Naive B cell (primary cell): ENCODE results near the gene SLC4A8. TPM values are rescaled to one million over a fixed set of nuclear protein-coding genes. Genes with fewer than 3 reads are reported as not detected.

Experiments used
- ATAC-seq, 2 donors: fragments of 150-1000 bp; cut with Tn5 transposase; 2 replicates each; pipeline ENCODE4 v1.10.0; 2021; ENCODE audit warnings: low read depth in 2 of 2, mild to moderate bottlenecking in 2 of 2, moderate library complexity in 2 of 2
- DNase-seq: peaks from one replicate; pipeline ENCODE4 v3.0.0; 2022
- H3K27ac Mint-ChIP-seq, 6 donors: one replicate each; pipeline ENCODE4 v1.8.0; 2020 to 2022; ENCODE audit warnings: mild to moderate bottlenecking in 6 of 6, mixed read lengths in 6 of 6, moderate library complexity in 5 of 6, inconsistent platforms in 2 of 6
- H3K27me3 Mint-ChIP-seq, 3 donors: one replicate each; pipeline ENCODE4 v1.8.0; 2021 to 2022; ENCODE audit warnings: mixed read lengths in 3 of 3, mild to moderate bottlenecking in 1 of 3
- H3K36me3 Mint-ChIP-seq, 2 donors: one replicate each; pipeline ENCODE4 v1.8.0; 2020 to 2022; ENCODE audit warnings: mixed read lengths in 2 of 2, inconsistent platforms in 1 of 2, mild to moderate bottlenecking in 1 of 2
- H3K4me1 Mint-ChIP-seq, 3 donors: one replicate each; pipeline ENCODE4 v1.8.0; 2020 to 2022; ENCODE audit warnings: mixed read lengths in 3 of 3, inconsistent platforms in 1 of 3, mild to moderate bottlenecking in 1 of 3, moderate library complexity in 1 of 3
- H3K4me3 Mint-ChIP-seq, 8 donors: one replicate each; pipeline ENCODE4 v1.8.0; 2020 to 2022; ENCODE audit warnings: mild to moderate bottlenecking in 8 of 8, mixed read lengths in 8 of 8, moderate library complexity in 8 of 8, inconsistent platforms in 2 of 8
- H3K9me3 Mint-ChIP-seq, 7 donors: one replicate each; pipeline ENCODE4 v1.8.0; 2020 to 2022; ENCODE audit warnings: mixed read lengths in 7 of 7, mild to moderate bottlenecking in 5 of 7, inconsistent platforms in 2 of 7, moderate library complexity in 1 of 7
- polyA plus RNA-seq, 6 donors: library from polyadenylated mRNA; unstranded; fragments of 300-500 nt; fragmentation: Illumina TruSeq; gene quantifications; one replicate each; pipeline ENCODE4 v1.2.3, GENCODE V29; 2021; ENCODE audit warnings: low read depth in 6 of 6

SLC4A8 gene
- polyA plus RNA-seq, result 1 to 10 TPM in 4 of 6 donors, under 1 TPM in 2; 0.34 to 6.2 (median 1.6) TPM

GRCh38 chr12:51424662-51425539 is at the start of gene SLC4A8:
Gene SLC4A8, plus strand, starts transcription at chr12:51424831. Its CDS starts 157 bp downstream, at chr12:51424988.
- no peaks in the 10 kb centered on the region for H3K27me3 Mint-ChIP-seq
- no peaks in the 10 kb centered on the region for H3K9me3 Mint-ChIP-seq
- peak within 1 kb of the TSS; percentile 27 to 92 (median 84) for H3K27ac Mint-ChIP-seq
- H3K4me3 Mint-ChIP-seq, result peak within 1 kb of the TSS; percentile 79 to 89 (median 85)
- peaks cover 0 to 4% of the 10 kb centered on the region in 2 donors for H3K36me3 Mint-ChIP-seq
- ATAC-seq (peak; percentile 87 to 88), DNase-seq (peak; percentile 79)
- peaks cover 28 to 44% (median 41%) of the 10 kb centered on the region in 3 donors for H3K4me1 Mint-ChIP-seq

GRCh38 chr12:51374856-51375255 is 49.8 kb upstream of the SLC4A8 start:
- Mint-ChIP-seq H3K4me3 (peak overlapping the region in 1 of 8 donors; percentile 17), H3K27ac (peak overlapping the region in 2 of 6 donors; percentile 41 to 66), H3K36me3 (peaks cover 44 to 45% of the 10 kb centered on the region in 2 donors), H3K4me1 (peaks cover 47 to 72% (median 64%) of the 10 kb centered on the region in 3 donors), H3K27me3 (peaks cover 0 to 13% (median 8%) of the 10 kb centered on the region in 3 donors), H3K9me3 (peaks cover 0 to 5% (median 0%) of the 10 kb centered on the region in 7 donors)
- DNase-seq, result no peak
- ATAC-seq, result no peak

GRCh38 chr12:51377099-51377984 is 47.3 kb upstream of the SLC4A8 start:
- DNase-seq, result no peak
- peaks cover 50 to 51% of the 10 kb centered on the region in 2 donors for H3K36me3 Mint-ChIP-seq
- H3K4me3 Mint-ChIP-seq, result no peak overlapping the region
- ATAC-seq, result no peak
- H3K9me3 Mint-ChIP-seq, result peaks cover 0 to 5% (median 0%) of the 10 kb centered on the region in 7 donors
- H3K27me3 Mint-ChIP-seq, result peaks cover 0 to 13% (median 8%) of the 10 kb centered on the region in 3 donors
- H3K27ac Mint-ChIP-seq, result peak overlapping the region in 3 of 6 donors; percentile 71 to 85 (median 76)
- peaks cover 43 to 71% (median 59%) of the 10 kb centered on the region in 3 donors for H3K4me1 Mint-ChIP-seq

GRCh38 chr12:51378749-51379148 is 45.9 kb upstream of the SLC4A8 start:
- peaks cover 46 to 71% (median 59%) of the 10 kb centered on the region in 3 donors for H3K4me1 Mint-ChIP-seq
- peaks cover 41 to 43% of the 10 kb centered on the region in 2 donors for H3K36me3 Mint-ChIP-seq
- DNase-seq (no peak), ATAC-seq (peak; percentile 41 to 58)
- H3K9me3 Mint-ChIP-seq, result peaks cover 0 to 2% (median 0%) of the 10 kb centered on the region in 7 donors
- no peak overlapping the region for H3K27ac Mint-ChIP-seq
- H3K4me3 Mint-ChIP-seq, result peak overlapping the region in 1 of 8 donors; percentile 45
- peaks cover 0 to 13% (median 8%) of the 10 kb centered on the region in 3 donors for H3K27me3 Mint-ChIP-seq

GRCh38 chr12:51379571-51379970 is 45.1 kb upstream of the SLC4A8 start:
- Mint-ChIP-seq H3K9me3 (peaks cover 0 to 2% (median 0%) of the 10 kb centered on the region in 7 donors), H3K4me3 (no peak overlapping the region), H3K4me1 (peaks cover 49 to 71% (median 65%) of the 10 kb centered on the region in 3 donors), H3K27me3 (peaks cover 0 to 13% (median 8%) of the 10 kb centered on the region in 3 donors), H3K27ac (no peak overlapping the region), H3K36me3 (peaks cover 36 to 41% of the 10 kb centered on the region in 2 donors)
- ATAC-seq (no peak), DNase-seq (no peak)

- Mint-ChIP-seq H3K27me3 (peaks cover 0 to 13% (median 8%) of the 10 kb centered on the region in 3 donors), H3K4me3 (peak overlapping the region in 4 of 8 donors; percentile 10 to 57 (median 28)), H3K36me3 (peaks cover 26 to 38% of the 10 kb centered on the region in 2 donors), H3K27ac (peak overlapping the region in 2 of 6 donors; percentile 55 to 73), H3K4me1 (peaks cover 50 to 76% (median 68%) of the 10 kb centered on the region in 3 donors), H3K9me3 (peaks cover 0 to 2% (median 0%) of the 10 kb centered on the region in 7 donors)
- DNase-seq, result no peak
- no peak for ATAC-seq
Measured at GRCh38 chr12:51381226-51382079, 43.2 kb upstream of the SLC4A8 start.

GRCh38 chr12:51382173-51382572 is 42.5 kb upstream of the SLC4A8 start:
- H3K4me1 Mint-ChIP-seq, result peaks cover 55 to 84% (median 73%) of the 10 kb centered on the region in 3 donors
- H3K4me3 Mint-ChIP-seq, result peak overlapping the region in 6 of 8 donors; percentile 7 to 55 (median 28)
- peaks cover 0 to 2% (median 0%) of the 10 kb centered on the region in 7 donors for H3K9me3 Mint-ChIP-seq
- H3K27ac Mint-ChIP-seq, result peak overlapping the region; percentile 4 to 75 (median 53)
- H3K27me3 Mint-ChIP-seq, result peaks cover 0 to 13% (median 8%) of the 10 kb centered on the region in 3 donors
- H3K36me3 Mint-ChIP-seq, result peaks cover 25 to 37% of the 10 kb centered on the region in 2 donors
- DNase-seq (no peak), ATAC-seq (peak; percentile 67)

GRCh38 chr12:51383269-51383905 is 41.2 kb upstream of the SLC4A8 start:
- peaks cover 0 to 4% (median 0%) of the 10 kb centered on the region in 3 donors for H3K27me3 Mint-ChIP-seq
- H3K27ac Mint-ChIP-seq, result peak overlapping the region in 4 of 6 donors; percentile 4 to 84 (median 68)
- H3K9me3 Mint-ChIP-seq, result no peaks in the 10 kb centered on the region
- ATAC-seq (peak; percentile 35 to 42), DNase-seq (no peak)
- H3K4me3 Mint-ChIP-seq, result peak overlapping the region in 5 of 8 donors; percentile 15 to 68 (median 54)
- peaks cover 13 to 28% of the 10 kb centered on the region in 2 donors for H3K36me3 Mint-ChIP-seq
- H3K4me1 Mint-ChIP-seq, result peaks cover 54 to 85% (median 73%) of the 10 kb centered on the region in 3 donors

- no peaks in the 10 kb centered on the region for H3K27me3 Mint-ChIP-seq
- H3K9me3 Mint-ChIP-seq, result no peaks in the 10 kb centered on the region
- DNase-seq, result no peak
- H3K4me1 Mint-ChIP-seq, result peaks cover 74 to 92% (median 83%) of the 10 kb centered on the region in 3 donors
- peak overlapping the region in 1 of 8 donors; percentile 44 for H3K4me3 Mint-ChIP-seq
- H3K27ac Mint-ChIP-seq, result peak overlapping the region in 2 of 6 donors; percentile 46 to 58
- no peak for ATAC-seq
- H3K36me3 Mint-ChIP-seq, result peaks cover 11 to 12% of the 10 kb centered on the region in 2 donors
Measured at GRCh38 chr12:51386351-51386750, 38.3 kb upstream of the SLC4A8 start.

- H3K4me1 Mint-ChIP-seq, result peaks cover 66 to 86% (median 80%) of the 10 kb centered on the region in 3 donors
- no peaks in the 10 kb centered on the region for H3K27me3 Mint-ChIP-seq
- H3K4me3 Mint-ChIP-seq, result peak overlapping the region in 6 of 8 donors; percentile 4 to 78 (median 23)
- no peak for ATAC-seq
- peak overlapping the region in 5 of 6 donors; percentile 19 to 82 (median 60) for H3K27ac Mint-ChIP-seq
- DNase-seq, result no peak
- H3K9me3 Mint-ChIP-seq, result no peaks in the 10 kb centered on the region
- peaks cover 0 to 5% of the 10 kb centered on the region in 2 donors for H3K36me3 Mint-ChIP-seq
Measured at GRCh38 chr12:51388069-51388799, 36.4 kb upstream of the SLC4A8 start.

- Mint-ChIP-seq H3K4me3 (peak overlapping the region in 6 of 8 donors; percentile 0 to 98 (median 32)), H3K4me1 (peaks cover 66 to 86% (median 80%) of the 10 kb centered on the region in 3 donors)
Measured at GRCh38 chr12:51388846-51389245, 35.8 kb upstream of the SLC4A8 start.

More at GRCh38 chr12:51388846-51389245, 35.8 kb upstream of the SLC4A8 start:
- Mint-ChIP-seq H3K9me3 (no peaks in the 10 kb centered on the region), H3K27me3 (no peaks in the 10 kb centered on the region), H3K27ac (peak overlapping the region in 5 of 6 donors; percentile 0 to 73 (median 36)), H3K36me3 (peaks cover 0 to 5% of the 10 kb centered on the region in 2 donors)
- ATAC-seq (no peak), DNase-seq (no peak)
